Lower lobe of right lung (tissue), 2 donors: ENCODE results near the gene OSBPL5. TPM values are rescaled to one million over a fixed set of nuclear protein-coding genes. Genes with fewer than 3 reads are reported as not detected.

Source experiments
- ATAC-seq, 2 donors: fragments of 200-7000 bp; cut with Tn5 transposase; one replicate each; pipeline ENCODE4 v1.9.1; 2020 to 2022; ENCODE audit warnings: mild to moderate bottlenecking in 2 of 2, moderate library complexity in 2 of 2
- DNase-seq: peaks from one replicate; pipeline ENCODE4 v3.0.0-alpha.2; 2020
- H3K27ac ChIP-seq: fragments of 200-600 bp; one replicate; pipeline ENCODE4 v1.8.0; 2022
- H3K27me3 ChIP-seq: fragments of 200-600 bp; one replicate; pipeline ENCODE4 v1.8.0; 2022; ENCODE audit warnings: low read depth
- H3K36me3 ChIP-seq: fragments of 200-600 bp; one replicate; pipeline ENCODE4 v1.8.0; 2022; ENCODE audit warnings: mild to moderate bottlenecking
- H3K4me1 ChIP-seq: fragments of 200-600 bp; one replicate; pipeline ENCODE4 v1.8.0; 2022
- H3K4me3 ChIP-seq: fragments of 200-600 bp; one replicate; pipeline ENCODE4 v1.8.0; 2022; ENCODE audit warnings: mild to moderate bottlenecking
- H3K9me3 ChIP-seq: fragments of 200-600 bp; one replicate; pipeline ENCODE4 v1.8.0; 2022
- intact Hi-C: fragments of 100-400 bp; cut with DNase I; formaldehyde crosslinking; loops from one replicate; pipeline ENCODE4 v1.11.0; 2022
- total RNA-seq: library from RNA; stranded (reverse); fragmentation: NEBNext Ultra II Directional; extraction: Animal tissue kit (Norgen Biotek cat#: 25700); gene quantifications from one replicate; pipeline ENCODE4 v1.2.1, GENCODE V29; 2021
- TF ChIP-seq, protein P1 (sequence below): fragments of 200-600 bp; IDR thresholded peaks from one replicate; pipeline ENCODE4 v1.8.0; 2022; ENCODE audit warnings: antibody characterized with exemption, mild to moderate bottlenecking
- donor health status: DM: no; HTN: yes; CAD: no; lungs with severe emphysema.

The OSBPL5 gene
- total RNA-seq, 1 donor from 2014 or later, result 46.2 TPM

DNA sequence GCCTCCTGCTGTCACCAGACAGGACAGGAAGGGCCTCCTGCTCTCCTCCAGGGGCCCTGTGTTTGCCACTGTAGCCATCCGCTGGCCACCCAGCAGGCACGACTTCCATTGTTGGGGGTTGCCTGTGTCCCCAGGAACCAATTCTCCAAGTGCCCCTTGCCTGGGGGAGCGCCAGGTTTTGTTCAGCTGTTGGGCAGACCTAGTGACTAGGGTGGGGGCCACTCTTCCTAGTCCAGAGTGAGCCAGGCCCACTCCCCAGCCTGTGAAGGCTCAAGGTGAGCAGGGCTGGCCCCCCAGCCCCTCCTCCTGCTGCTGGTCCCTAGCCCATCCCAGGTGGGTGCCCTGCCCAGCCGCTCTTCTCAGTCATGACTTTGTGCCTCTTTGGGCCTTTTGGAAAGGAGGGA, 30.9 kb downstream of the OSBPL5 start:
- peak; percentile 30 for DNase-seq
- intact Hi-C loops, result no loop called here
- H3K27ac ChIP-seq, result no peak overlapping the region

DNA sequence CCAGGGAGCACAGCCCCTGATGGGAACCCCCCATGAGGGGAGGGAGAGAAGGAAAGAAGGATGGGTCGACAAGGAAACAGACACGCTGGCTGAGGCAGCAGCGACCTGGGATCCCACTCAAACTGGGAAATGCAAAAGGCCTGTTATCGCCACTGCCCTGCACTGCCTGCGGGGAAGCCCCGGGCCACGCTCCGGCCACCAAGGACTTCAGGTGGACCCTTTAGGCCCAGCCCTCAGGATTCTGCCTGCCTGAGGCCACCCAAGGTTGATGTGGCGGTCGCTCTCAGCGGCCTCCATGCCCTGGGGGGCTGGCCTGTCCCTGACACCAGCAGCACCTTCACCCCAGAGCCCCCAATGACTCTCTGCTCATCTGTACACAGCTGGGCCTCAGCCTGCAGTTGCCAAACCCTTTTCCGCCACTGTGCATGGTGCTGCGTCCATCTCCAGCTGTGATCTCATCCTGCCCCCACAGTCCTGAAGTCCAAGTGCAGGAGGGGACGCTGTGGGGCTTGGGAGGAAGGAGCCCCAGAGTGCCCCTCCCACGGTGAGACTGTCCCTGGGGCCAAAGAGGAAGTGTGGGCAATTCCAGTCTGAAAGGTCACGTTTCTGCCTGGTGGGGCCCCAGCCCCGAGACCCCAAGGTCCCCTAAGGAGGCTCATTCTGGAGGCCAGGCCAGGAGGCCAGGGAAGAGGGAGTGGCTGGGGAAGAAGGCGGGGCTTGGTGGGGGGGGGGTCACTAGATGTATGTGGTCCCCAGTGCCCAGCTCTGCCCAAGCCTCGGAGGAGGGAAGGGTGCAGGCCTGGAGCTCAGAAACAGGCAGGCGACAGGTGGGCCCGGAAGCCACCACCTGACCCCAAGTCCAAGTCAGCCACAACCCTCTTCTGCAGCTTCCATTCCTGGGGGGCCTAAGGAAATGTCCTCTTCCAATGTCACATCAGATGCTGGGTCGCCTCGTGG, 31.6 kb downstream of the OSBPL5 start:
- Histone ChIP-seq H3K36me3 (no peaks in the 10 kb centered on the region), H3K9me3 (no peaks in the 10 kb centered on the region), H3K4me3 (no peak overlapping the region), H3K27ac (no peak overlapping the region), H3K4me1 (peaks cover 12% of the 10 kb centered on the region), H3K27me3 (no peaks in the 10 kb centered on the region)
- intact Hi-C loops, result no loop called here
- ATAC-seq (no peak), DNase-seq (peak; percentile 47)
- TF ChIP-seq, protein P1, sequence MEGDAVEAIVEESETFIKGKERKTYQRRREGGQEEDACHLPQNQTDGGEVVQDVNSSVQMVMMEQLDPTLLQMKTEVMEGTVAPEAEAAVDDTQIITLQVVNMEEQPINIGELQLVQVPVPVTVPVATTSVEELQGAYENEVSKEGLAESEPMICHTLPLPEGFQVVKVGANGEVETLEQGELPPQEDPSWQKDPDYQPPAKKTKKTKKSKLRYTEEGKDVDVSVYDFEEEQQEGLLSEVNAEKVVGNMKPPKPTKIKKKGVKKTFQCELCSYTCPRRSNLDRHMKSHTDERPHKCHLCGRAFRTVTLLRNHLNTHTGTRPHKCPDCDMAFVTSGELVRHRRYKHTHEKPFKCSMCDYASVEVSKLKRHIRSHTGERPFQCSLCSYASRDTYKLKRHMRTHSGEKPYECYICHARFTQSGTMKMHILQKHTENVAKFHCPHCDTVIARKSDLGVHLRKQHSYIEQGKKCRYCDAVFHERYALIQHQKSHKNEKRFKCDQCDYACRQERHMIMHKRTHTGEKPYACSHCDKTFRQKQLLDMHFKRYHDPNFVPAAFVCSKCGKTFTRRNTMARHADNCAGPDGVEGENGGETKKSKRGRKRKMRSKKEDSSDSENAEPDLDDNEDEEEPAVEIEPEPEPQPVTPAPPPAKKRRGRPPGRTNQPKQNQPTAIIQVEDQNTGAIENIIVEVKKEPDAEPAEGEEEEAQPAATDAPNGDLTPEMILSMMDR, result no peak

More for the DNA sequence above, 30.9 kb downstream of the OSBPL5 start:
- Histone ChIP-seq H3K27me3 (no peaks in the 10 kb centered on the region), H3K4me3 (no peak overlapping the region), H3K4me1 (peaks cover 12% of the 10 kb centered on the region), H3K9me3 (no peaks in the 10 kb centered on the region), H3K36me3 (no peaks in the 10 kb centered on the region)
- ATAC-seq, result no peak
- TF ChIP-seq, protein P1, result no peak

DNA sequence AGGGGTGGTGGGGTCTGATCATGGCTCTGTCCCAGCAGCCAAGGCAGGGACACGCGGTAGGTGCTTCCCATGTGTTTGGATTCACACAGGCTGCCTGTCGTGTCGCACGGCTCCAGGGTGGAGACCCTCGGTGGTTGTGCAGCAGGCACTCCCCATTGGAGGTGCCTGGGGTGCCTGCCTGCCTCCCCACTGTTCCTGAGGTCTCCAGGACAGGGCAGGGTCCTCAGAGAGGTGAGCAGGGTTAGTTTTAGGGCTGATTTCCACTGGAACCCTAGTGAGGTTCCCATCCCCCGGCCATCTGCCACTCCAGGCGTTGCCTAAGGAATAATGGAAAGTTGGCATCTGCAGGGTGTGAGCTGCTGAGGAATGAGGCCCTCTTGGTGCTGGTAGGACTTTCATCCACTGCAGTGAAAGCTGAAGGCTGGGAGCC, 32.3 kb downstream of the OSBPL5 start:
- intact Hi-C loops, result no loop called here
- no peaks in the 10 kb centered on the region for H3K27me3 ChIP-seq
- no peak overlapping the region for H3K4me3 ChIP-seq
- TF ChIP-seq, protein P1, result no peak
- no peaks in the 10 kb centered on the region for H3K36me3 ChIP-seq
- no peak for ATAC-seq
- peaks cover 12% of the 10 kb centered on the region for H3K4me1 ChIP-seq
- no peaks in the 10 kb centered on the region for H3K9me3 ChIP-seq
- DNase-seq, result no peak
- H3K27ac ChIP-seq, result no peak overlapping the region

DNA sequence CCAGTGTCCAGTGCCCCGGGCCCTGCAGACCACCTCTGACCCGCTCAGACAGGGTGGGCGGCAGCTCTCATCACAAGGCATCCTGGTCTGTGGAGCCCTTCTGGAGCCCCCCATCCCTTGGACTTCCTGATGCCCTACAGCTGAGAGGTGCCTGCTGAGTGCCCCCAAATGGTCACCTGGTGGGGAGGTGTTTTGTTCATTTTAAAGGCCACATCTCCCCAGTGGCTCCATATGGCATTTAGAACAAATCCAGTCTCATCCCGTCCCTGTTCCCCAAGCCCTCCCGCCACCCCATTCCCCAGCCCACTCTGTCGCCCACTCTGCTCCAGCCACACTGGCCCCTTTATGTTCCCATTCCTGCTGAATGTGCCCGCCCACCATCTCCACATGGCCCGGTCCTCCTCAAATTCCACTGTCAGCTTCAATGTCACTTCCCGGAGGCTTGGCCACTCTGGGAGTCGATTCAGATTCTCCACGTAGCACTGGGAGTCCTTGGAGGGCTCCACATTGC, 32.8 kb downstream of the OSBPL5 start:
- no peak overlapping the region for H3K27ac ChIP-seq
- TF ChIP-seq, protein P1, result no peak
- no peaks in the 10 kb centered on the region for H3K9me3 ChIP-seq
- intact Hi-C loops, result no loop called here
- H3K36me3 ChIP-seq, result no peaks in the 10 kb centered on the region
- ATAC-seq (no peak), DNase-seq (peak; percentile 24)
- no peak overlapping the region for H3K4me3 ChIP-seq
- no peaks in the 10 kb centered on the region for H3K27me3 ChIP-seq
- H3K4me1 ChIP-seq, result peaks cover 13% of the 10 kb centered on the region

DNA sequence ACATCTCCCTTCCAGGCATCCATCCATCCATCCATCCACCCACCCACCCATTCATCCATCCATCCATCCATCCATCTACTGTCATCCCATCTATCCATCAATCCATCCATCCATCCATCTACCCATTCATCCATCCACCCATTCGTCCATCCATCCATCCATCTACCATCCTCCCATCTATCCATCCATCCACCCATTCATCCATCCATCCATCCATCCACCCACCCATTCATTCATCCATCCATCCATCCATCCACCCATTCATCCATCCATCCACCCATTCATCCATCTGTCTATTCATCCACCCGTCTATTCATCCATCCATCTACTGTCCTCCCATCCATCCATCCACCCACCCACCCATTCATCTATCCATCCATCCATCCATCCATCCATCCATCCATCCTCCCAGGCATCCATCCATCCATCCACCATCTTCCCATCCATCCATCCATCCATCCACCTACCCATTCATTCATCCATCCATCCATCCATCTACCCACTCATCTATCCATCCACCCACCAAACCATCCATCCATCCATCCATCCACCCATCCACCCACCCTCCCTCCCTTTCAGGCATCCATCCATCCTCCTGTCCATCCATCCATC, 33.7 kb downstream of the OSBPL5 start:
- no peak overlapping the region for H3K27ac ChIP-seq
- H3K27me3 ChIP-seq, result no peaks in the 10 kb centered on the region
- intact Hi-C loops, result no loop called here
- no peak overlapping the region for H3K4me3 ChIP-seq
- DNase-seq (no peak), ATAC-seq (no peak)
- H3K4me1 ChIP-seq, result peaks cover 22% of the 10 kb centered on the region
- H3K36me3 ChIP-seq, result peaks cover under 1% of the 10 kb centered on the region
- H3K9me3 ChIP-seq, result no peaks in the 10 kb centered on the region
- TF ChIP-seq, protein P1, result no peak
